GM18907 (cell line): ENCODE data around the gene GH1.
"Not testable (repeated sequence)": the region's sequence is repeated elsewhere in the genome, so short reads cannot be mapped to it uniquely, and the experiment has no call there.

ENCODE experiments used
- ATAC-seq: cut with Tn5 transposase; IDR thresholded peaks from one replicate; pipeline ENCODE4 v1.9.1; 2021; ENCODE audit warnings: mild to moderate bottlenecking, moderate library complexity; ENCODE audit not compliant: unreplicated experiment

The GH1 gene

GRCh38 chr17:63918789-63919305, at the start of gene GH1:
TSS of gene GH1 (minus strand) at chr17:63918839. CDS start at chr17:63918776, 63 bp downstream.
- ATAC-seq = not testable (repeated sequence)

- ATAC-seq = no peak
Observed at GRCh38 chr17:63967953-63968352, 49.3 kb upstream of the GH1 start.

- ATAC-seq = no peak
Observed at GRCh38 chr17:63966646-63967264, 48.1 kb upstream of the GH1 start.

GRCh38 chr17:63963123-63963522, 44.5 kb upstream of the GH1 start:
- no peak for ATAC-seq

DNA sequence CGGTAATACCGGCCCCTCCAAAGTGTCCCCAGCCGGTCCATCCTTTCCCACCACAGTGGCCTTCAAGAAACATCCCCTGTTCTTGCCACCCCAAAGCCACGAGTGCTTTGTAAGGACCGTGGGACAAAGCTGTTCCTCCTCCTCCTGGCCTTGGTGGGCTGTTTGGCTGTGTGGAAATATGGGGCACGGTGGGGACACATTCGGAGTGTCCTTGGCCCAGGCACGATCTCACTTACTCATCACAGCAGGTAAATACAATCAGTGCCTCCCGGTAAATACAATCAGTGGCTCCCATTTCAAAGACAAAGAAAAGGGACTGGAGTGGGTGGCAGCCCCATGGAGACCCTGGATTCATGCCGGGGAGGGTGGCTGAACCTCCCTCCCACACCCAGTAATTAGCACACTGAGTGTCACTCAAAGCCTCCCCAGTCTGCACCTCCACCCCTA, 43.7 kb upstream of the GH1 start:
- no peak for ATAC-seq

DNA sequence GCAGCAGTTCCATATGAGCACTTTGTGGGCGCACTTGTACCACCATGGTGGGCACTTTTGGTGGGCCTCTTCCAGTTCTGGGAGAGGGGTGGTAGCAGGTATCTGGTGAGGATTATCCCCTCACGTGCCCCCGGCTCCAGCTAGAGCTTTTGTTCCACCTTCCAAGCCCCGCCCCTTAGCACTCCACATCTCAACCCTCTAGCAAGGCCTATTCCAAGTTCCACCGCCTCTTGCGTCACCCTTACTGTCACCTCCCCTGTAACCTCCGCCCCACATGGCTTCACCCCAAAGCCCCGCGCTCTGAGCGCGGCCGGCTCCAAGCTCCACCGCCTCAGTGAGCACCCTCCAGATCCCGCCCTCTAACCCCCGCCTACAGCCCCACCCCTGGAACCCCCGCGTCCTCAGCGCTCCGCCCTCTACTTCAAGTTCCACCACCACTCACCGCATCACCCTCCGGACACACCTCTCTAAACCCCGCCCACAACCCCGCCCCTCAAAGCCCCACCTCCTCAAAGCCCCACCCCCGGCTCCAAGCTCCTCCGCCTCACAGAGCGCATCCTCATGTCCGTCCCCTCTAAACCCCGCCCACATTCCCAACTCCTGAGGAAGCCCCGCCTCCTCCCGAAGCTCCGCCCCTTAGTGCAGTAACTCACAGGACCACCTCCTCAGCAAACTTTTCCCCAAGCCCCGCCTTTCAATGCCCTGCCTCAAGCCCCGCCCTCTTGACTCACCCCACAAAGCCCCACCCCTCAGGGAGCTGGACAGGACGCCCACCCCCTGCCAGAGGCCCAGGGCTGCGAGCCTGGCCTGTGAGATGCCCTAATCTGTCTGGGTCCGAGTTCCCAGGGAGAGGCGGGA, 42.9 kb upstream of the GH1 start:
- ATAC-seq = no peak

GRCh38 chr17:63960430-63960829, 41.8 kb upstream of the GH1 start:
- ATAC-seq = no peak

DNA sequence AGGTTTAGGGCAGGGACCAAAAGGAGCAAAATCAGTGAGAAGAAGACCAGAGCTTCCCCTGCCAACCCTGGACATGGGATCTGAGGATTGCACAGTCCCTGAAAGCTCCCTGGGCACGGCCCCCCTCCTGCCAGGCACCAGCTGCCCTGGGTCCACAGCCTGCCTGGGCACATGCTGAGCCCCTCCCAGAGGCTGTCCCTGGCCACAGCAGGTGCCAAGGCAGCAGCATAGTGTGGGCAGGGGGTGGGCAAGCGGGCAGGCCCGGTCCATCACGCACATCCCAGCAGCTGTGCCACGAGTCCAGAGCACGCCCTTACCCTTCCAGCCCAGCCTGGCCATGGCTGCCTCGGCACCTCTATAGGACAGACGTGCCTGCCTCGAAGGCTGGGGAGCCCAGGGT, 41.4 kb upstream of the GH1 start:
- ATAC-seq = no peak

DNA sequence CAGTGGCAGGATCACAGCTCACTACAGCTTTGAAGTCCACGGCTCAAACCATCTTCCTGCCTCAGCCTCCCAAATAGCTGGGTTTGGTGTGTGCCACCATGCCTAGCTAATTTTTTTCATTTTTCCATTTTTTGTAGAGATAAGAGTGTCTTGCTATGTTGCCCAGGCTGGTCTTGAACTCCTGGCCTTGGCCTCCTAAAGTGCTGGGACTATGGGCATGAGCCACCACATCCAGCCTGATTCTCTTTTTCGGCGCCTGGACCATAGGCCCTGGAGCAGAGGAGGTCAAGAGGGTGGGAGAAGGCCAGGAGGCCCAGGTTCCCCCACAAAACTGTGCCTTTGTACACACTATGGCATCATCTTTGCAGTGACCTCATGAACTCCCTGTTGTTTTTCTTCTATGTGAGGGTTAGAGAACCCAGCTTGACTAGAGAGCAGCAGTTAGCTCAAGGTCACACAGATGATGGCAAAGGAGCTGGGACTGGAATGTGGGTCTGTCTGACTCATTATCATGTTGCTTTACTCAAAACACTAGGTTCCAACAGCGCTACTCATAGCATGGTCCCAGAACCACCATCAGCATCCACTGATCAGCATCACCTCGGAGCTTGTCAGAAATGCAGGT, 37.8 kb upstream of the GH1 start:
- ATAC-seq = no peak

DNA sequence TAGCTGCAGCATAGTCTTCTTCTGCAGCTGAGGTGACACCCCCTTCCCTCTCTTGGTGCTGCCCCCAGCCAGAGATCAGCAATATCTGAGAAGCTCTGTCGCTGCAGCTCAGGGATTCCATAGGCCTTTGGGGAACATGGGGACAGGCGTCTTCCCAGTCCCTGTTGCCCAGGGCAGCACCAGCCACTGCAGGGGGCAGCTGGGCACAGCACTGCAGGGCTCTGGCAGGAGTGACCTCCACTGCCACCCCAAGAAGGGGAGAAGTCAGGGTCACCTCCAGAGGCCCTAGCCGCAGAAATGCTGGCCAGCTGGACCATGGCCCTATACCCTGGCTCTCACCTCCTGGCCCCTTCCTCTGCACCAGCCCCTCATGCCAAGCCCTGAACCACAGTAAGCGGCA, 37.2 kb upstream of the GH1 start:
- no peak for ATAC-seq

- no peak for ATAC-seq
Observed at GRCh38 chr17:63955232-63955631, 36.6 kb upstream of the GH1 start.

GRCh38 chr17:63954402-63955063, 35.9 kb upstream of the GH1 start:
- peak; percentile 67 for ATAC-seq

DNA sequence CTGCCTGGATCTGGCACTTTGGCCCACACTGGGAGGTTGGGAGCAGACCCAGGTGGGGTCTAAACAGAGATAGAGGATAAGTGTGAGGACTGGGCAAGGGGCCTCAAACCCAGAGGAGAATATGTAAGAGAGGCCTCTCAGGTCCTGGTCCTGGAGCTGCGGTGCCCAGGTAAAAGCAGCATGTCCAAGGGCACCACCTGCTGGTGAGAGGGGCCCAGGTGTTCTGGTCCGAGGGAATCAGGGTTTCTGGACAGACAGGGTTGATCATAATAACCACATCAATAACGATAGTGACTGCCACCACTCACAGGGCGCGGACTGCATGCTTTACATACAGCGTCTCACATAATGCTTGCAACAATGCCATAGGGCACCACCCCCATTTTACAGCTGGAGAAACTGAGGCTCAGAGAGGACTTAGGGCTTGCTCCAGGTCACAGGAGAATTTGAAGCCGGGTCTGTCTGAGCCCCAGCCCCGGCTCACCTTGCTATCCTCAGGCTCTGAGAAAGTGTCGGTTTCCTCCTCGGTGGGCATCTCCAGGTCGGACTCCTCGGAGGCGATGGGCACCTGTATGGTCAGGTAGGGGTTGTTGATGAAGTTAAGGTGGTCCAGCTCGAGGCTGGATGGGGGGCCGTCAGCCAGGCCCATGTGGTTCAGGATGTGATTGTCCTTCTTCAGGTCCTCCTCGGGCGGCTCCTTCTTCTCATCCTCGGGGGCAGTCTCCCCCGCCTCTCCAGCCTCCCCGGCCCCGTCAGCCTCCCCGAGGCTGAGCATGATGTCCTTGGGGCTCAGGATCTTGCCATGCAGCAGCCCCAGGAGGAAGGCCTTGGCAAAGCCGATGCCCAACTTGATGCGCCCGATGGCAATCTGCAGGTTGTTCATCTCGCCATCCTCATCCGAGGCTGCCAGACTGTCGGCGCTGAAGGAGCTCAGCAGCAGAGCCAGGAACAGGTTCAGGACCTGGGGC, 32.6 kb upstream of the GH1 start:
- no peak for ATAC-seq

- ATAC-seq = no peak
Observed at GRCh38 chr17:63949576-63950250, 31.1 kb upstream of the GH1 start.

- no peak for ATAC-seq
Observed at GRCh38 chr17:63948521-63948920, 29.9 kb upstream of the GH1 start.

DNA sequence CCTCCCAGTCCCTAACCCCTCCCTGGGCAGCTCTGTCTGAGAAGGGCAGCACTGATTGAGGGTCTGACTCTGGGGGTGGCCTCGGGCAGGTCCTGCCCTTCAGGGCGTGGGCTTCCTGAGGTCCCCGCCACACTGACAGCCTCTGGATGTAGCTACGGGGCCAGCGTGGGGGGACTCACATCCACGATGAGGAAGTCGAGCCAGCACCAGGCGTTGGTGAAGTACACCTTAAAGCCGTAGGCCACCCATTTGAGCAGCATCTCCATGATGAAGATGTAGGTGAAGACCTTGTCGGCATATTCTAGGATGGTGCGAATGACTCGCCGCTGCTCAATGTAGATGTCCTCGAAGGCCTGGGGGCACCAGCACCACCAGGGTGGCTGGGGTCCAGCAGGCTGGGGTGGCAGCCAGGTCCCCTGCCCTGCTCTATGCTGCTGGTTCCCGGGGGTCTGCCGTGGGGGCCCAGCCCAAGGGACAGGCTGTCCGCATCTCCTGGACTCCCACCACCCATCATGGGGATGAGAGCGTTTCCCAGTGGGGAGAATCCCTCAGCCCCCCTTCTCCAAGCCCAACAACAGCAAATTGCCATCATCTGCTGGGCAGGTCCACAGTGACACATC, 29.2 kb upstream of the GH1 start:
- ATAC-seq = no peak

DNA sequence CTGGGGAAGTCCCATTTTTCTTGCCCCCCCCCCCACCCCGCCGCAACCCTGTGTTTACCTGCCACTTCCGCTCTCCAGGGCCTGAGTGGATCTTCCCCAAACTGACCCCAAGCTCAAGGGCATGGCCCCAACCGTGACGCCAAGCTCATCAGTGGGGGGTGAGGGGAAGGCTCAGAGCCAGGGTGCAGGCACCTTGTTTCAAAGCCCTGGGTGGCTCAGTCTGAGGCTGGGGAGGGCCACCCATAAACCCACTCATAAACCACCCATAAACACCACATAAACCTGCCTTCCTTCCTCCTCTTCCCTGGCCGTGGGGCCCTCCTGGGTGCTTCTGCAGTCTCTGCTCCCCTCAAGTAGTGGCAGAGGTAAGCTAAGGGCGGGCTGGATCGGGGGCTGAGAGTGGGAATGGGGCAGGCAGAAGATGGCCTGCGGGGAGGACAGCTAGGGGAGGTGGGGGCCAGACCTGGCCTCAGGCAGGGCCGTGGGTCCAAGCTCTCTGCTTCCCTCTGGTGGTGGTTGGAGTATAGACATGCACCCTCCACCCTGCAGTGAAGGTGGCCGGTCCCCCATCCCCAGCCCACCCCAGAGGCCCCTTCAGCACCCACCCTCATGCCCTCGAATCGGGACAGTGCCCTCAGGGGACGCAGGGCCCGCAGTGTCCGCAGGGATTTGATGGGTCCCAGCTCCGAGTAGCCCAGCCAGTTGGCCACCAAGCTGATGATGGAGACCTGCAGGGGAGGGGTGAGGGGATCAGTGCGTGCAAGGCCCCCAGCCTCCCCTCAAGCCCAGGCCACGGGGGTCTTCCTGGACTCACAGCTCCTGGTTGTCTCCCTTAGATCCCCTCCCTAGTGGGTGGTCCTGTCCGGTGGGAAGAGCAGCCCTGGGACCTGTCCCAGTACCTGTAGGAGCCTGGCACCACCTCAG, 28.1 kb upstream of the GH1 start:
- peak; percentile 68 for ATAC-seq
